RWPE1 (cell line): Measurements from ENCODE around the gene LCT.

Experiments used
- CTCF ChIA-PET: fragments of 350-600 bp; sonication (Branson Sonifier 250); formaldehyde crosslinking; extraction: SDS; loops from one replicate; lab custom pipeline; 2021; lab: Yijun Ruan, JAX
- POLR2A ChIA-PET: fragments of 400-600 bp; formaldehyde crosslinking; extraction: SDS; loops from one replicate; lab custom pipeline; 2020; ENCODE audit warnings: antibody characterized with exemption; ENCODE audit not compliant: low non-redundant PET; lab: Yijun Ruan, JAX
- DNase-seq: peaks from one replicate; pipeline ENCODE4 v3.0.0; 2012; ENCODE audit warnings: low spot score
- H3K27ac ChIP-seq: fragments of 450-650 bp; 2 replicates; pipeline ENCODE4 v1.5.1; 2017
- CTCF ChIP-seq: fragments of 450-650 bp; conservative IDR thresholded peaks from 2 replicates; pipeline ENCODE4 v1.5.1; 2017; ENCODE audit warnings: low read depth, mild to moderate bottlenecking

LCT gene

GRCh38 chr2:135826544-135826943 is 10.4 kb downstream of the LCT start:
- CTCF ChIA-PET = no interaction called here
- TF ChIP-seq CTCF = no peak

DNA sequence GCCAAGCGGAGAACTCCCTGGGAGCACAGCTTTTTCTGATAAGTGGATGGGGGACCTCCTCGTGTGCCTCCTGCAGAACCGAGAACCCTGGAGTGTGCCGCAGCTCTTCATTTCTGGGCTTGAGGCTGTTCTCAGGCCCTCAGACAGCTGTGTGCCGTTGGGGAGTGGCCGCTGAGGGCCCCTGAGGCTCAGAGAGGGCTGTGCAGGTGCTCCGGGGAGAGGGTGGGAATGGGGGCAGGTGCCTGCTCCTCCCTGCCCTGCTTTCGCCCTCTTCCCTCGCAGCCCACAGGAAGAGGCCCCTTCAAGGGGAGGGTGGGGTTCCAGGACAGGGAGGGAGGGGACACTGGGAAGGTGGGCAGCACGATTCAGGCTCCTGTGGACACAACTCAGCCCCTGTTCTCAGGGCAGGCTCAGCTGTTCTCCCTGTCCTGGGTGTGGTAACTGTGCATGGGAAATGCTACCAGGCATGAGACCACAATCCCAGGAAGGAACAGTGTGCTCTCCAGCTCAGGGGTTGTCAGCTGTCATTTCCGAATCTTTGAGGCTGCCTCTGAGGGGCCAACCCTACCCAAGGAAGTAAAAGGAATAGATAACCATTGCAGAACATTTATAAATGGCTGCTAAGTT is 11.3 kb downstream of the LCT start:
- CTCF ChIA-PET = interaction anchor here (0.6 to 0.7 kb wide), 2 partner anchors 122 to 148 kb away, joined by 3 to 4 read pairs; no protein-coding TSS in a partner anchor
- TF ChIP-seq CTCF = no peak
- H3K27ac ChIP-seq = no peak overlapping the region
- DNase-seq = no peak
- POLR2A ChIA-PET = no interaction called here

More at GRCh38 chr2:135826544-135826943, 10.4 kb downstream of the LCT start:
- POLR2A ChIA-PET = no interaction called here
- no peak for DNase-seq
- H3K27ac ChIP-seq = no peak overlapping the region

- ChIA-PET CTCF (interaction anchor here (0.6 to 1.1 kb wide), 4 partner anchors 27 to 1284 kb away, joined by 3 to 5 read pairs (median 4); no protein-coding TSS in a partner anchor), POLR2A (no interaction called here)
- H3K27ac ChIP-seq = no peak overlapping the region
- no peak for TF ChIP-seq CTCF
- no peak for DNase-seq
These were observed 11.9 kb downstream of the LCT start for GRCh38 chr2:135825131-135825530.

- H3K27ac ChIP-seq = no peak overlapping the region
- no peak for TF ChIP-seq CTCF
- ChIA-PET POLR2A (no interaction called here), CTCF (interaction anchor here (0.6 kb wide), 1 partner anchor 32 kb away, joined by 4 read pairs; no protein-coding TSS in a partner anchor)
- no peak for DNase-seq
These were observed 14.1 kb downstream of the LCT start for GRCh38 chr2:135822855-135823254.

DNA sequence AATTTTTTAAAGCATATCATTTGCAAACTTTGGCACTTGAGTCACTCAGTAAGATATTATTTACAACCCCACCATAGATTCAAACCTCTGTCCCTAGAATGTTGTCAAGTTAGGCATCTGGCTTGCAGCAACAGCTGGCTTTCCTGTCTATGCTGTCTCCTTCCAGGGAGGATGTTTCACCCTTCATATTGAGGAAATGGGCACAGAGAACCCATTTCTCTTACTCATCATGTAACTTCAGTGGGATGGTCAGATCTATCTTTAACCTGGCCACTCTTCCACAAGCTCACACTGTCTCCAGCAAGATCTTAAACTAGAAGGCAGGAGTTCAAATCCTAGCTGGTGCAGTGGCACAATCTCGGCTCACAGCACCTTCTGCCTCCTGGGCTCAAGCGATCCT is 15.8 kb downstream of the LCT start:
- CTCF ChIA-PET = no interaction called here
- no peak for TF ChIP-seq CTCF

DNA sequence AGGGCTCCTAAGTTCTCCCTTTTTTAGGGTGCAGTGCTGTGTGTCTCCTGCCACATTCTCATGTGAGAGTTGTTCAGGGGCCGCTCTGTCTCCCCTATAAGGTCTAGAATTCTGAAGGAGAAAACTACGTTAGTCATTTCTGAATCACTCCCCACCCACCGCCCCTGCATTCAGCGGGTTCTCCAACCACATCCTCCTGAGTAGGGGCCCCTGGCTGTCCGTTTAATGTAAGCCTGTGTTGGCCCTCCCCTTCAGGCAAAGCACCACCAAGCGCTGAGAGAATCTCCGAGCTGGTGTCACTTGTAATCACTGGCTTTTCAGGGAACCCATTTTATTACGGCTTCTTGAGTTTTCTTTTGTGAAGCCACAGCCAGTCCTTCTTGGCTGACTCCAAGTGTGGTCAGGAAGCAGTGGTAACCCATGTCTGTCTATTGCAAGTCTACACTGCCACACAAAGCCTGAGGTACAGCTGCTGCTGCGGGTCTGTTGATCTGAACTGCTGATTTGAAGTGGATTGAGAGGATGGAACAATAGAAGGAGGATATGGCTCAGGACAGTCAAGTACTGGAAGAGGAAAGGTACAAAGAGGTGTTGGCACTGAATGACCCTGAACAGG is 16.9 kb downstream of the LCT start:
- CTCF ChIA-PET = interaction anchor here (0.7 kb wide), 1 partner anchor 13 kb away, joined by 6 read pairs; no protein-coding TSS in a partner anchor

More for the DNA sequence above, 15.8 kb downstream of the LCT start:
- H3K27ac ChIP-seq = no peak overlapping the region
- POLR2A ChIA-PET = no interaction called here
- DNase-seq = no peak

More for the DNA sequence above, 16.9 kb downstream of the LCT start:
- no peak for TF ChIP-seq CTCF
- POLR2A ChIA-PET = no interaction called here
- no peak for DNase-seq
- H3K27ac ChIP-seq = no peak overlapping the region
